ENCODE measurements around the gene C7orf57.
"Not testable (repeated sequence)": the region's sequence is repeated elsewhere in the genome, so short reads cannot be mapped to it uniquely, and the experiment has no call there.

Gene C7orf57

DNA sequence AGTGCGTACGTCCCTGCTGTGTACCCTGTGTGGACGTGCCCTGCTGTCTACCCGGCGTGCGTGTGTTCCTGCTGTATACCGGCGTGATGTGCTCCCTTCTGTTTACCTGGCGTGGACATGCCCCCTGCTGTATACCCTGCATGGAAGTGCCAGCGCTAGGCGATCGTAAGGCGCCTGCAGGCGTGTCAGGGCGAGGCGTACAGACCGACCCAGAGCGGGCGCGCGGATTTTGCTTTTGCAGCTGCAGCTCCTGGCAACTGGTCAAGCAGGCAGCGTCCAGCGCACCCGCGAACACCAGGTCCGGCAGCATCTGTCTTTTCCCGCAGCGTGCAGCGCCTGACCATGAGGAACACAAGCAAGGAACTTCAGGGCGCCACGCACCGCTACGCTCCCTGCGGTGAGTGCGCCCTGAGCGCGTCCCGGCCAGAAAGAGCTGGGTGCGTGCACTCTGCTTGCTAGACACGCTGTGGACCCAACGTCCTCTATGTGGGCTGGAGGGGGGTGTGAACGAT, 680 bp downstream of the C7orf57 start:
- DNase-seq = no peak

DNA sequence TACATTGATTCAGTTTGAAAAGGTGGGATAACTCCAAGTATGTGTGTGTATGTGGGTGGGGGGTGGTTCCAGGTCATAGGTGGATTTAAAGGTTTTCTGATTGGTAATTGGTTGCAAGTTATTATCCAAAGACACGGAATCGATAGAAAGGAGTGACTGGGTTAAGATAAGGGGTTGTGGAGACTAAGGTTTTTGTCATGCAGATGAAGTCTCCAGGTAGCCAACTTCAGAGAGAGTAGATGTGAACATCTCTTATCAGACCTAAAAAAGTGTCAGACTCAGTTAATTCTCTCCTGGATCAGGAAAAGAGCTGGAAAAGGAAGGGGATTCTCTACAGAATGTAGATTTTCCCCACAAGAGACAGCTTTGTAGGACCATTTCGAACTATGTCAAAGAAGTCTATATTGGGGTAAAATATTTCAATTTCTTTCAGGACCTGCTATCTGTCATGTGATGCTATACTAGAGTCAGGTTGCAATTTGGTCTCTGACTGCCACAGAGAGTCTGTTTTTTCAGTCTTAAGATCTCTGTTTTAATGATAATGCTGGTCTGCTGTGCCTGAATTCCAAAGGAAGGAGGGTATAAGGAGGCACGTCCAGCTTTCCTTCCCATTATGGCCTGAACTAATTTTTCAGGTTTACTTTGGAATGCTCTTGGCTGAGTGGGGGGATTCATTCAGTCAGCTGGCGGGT, 3.6 kb downstream of the C7orf57 start:
- no peak for DNase-seq

DNA sequence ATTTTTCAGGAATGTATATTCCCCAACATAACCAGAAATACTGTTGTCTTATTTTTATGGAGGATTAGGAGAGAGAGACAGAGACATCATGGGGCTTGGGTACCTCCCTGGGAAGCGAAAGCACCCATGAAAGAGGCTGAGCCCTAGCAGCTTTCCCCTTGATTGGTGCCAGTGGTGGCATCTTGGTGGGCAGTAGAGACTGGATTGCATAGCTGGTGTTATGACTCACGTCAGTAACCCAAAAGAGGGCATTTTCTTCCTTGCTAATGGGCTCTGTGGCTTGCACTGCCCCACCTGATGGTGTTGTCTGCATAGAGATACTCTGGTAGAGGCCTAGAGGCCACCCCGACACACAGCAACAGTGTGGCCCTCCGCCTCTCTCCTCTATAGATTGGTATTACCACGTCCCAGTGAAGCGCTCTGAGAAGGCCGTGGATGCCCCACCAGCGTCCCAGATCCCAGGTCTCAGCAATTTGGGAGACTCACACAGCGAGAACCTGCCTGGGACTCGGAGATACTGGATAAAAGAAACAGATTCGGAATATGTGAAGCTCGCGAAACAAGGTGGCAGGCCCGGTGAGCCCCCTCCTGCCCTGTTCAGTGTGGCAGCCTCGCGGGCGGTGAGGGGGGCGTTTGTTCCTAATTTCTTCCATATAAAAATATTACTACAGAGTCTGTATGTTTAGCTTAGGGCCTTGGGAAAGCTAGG, 5.8 kb downstream of the C7orf57 start:
- peak; percentile 32 for DNase-seq

DNA sequence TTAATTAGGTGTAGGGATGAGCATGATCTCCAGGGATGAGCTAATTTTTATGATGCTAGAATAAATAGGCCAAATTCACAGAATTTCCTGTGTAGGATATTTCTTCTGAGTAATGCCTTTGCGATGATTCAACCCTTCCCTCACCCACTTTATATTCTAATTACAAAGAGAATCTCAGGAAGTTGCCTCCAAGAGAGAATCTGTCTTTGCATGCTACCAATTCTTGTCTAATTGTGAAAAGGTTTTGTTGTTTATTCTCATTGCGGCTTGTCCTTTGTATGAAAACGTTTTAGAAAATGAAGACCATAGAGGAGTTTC, 6.3 kb downstream of the C7orf57 start:
- DNase-seq = peak; percentile 81

DNA sequence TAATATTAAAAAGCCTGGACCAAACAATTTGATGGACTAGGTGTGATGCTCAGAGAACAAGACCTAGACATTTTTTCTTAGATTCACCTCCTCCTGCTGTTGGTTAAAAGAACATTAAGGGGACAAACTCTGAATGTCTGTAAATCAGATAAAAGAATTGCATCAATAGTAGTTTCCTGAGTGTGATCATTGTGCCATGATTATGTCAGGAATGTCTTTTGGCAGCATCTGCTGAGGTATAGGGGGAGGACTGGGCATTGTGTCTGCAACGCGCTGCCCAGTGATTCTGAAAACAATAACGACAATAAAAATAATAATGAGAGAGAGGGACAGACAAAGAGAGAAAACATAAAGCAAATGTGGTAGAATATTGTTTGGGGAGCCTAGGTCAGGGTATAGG, 6.9 kb downstream of the C7orf57 start:
- DNase-seq = peak; percentile 42

DNA sequence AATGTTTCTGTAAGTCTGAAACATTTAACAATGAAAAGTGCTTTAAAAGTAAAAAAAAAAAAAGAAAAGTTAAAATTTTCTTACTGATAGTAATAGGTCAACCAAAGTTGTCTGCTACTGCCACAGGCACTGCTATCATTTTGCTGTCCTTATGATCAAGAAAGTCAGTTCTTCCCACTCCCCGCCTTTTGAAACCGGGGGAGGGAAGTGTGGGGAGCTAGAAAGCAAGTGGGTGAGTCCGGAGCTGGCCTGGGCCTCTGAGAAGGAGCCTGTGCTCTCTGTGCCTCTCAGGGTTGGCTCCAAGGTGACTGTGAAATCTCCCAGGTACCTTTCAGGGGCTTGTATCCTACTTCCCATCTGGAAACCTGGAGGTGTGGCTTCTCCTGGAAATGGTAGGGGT, 7.3 kb downstream of the C7orf57 start:
- DNase-seq = no peak

DNA sequence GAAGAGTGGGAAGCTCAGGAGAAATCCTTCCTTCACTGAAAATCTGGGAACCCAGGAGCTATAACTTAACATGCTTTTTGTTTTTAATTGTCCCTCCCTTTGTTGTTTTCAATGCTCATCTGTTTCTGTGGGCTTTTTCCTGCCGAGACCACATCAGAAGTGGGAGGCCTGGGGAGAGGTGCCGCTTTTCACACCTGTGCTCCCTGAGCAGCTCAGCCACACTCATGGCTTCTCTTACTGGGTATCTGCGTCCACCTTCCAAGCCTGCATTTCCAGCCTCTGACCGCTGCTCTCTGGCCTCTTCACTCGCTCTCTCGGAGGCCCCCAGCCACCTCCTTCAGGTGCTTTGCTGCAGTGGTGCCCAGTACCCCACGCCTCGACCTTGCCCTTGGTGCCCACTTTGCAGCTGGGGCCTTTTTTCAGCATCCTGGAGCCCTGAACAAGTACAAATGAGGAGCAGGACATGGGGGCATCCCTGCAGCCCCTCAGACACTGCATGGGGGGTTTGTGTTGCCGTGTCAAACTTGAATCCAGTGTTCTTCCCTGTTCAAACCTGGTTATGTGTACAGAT, 9.9 kb downstream of the C7orf57 start:
- no peak for DNase-seq

DNA sequence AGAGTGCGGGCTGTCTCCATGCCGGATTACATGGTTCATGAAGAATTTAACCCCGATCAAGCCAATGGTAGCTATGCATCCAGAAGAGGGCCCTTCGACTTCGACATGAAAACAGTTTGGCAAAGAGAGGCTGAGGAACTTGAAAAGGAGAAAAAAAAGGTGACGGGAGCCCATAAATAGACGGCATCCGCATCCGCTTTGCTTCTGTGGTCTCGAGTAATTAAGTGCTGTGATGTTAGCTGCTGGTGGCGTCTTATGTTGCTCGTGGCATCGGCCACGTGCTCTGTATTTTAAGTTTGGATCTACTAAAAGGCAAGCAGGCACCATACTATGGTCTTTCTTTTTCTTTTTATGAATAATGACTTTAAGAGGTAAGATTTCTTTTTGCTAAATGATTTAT, 11.1 kb downstream of the C7orf57 start:
- DNase-seq = no peak

DNA sequence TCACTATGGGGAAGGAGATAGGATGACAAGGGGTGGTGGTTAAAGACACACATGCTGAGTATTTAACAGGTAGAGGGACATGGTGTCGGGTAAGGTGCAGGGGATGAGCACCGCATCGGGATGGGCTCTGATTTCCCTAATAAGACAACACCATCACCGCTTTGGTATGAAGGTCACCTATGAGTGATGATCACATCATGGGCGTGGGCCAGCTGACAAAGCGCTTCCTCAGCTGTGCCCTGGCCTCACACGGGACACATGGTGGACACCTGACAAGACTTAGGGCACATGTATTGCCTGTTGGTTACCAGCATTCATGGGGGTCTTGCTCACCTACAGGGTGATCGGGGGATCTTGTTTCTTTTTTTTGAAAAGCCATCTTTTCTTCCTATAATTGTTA, 12.8 kb downstream of the C7orf57 start:
- no peak for DNase-seq

DNA sequence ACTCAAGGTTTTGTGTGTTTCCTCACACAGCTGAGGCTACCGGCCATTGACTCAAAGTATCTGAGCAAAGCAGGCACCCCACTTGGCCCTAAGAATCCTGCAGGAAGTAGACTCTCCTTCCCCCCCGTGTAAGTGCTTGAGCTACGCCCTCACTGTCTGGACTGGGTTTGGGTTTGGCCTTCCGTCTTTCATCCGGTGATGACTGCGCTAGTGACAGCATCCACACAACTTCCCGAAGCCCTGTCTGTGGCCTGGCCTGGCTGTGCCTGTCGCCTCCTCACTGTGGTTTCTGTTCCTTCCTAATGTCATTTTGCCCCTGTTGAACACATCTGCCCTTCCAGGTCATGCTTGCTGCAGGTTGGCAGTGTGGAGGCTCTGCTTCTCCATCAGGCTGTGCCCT, 14.5 kb downstream of the C7orf57 start:
- DNase-seq = no peak

DNA sequence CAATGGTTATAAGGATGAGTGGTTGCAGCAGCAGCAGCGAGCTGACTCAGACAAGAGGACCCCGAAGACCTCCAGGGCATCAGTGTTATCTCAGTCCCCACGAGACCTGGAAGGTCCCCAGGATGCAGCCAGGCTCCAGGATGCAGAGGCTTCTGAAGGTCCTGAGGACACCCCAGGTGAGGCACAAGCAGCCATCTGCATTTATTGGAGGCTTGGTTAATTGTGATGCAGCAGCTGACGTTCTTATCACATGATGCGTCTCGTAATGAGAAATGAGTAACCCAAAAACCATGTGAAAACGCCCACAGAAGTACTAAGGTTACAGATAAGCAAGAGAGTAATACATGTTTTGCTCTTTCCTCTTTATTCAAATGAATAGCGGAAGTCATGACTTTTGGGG, 17.4 kb downstream of the C7orf57 start:
- no peak for DNase-seq

DNA sequence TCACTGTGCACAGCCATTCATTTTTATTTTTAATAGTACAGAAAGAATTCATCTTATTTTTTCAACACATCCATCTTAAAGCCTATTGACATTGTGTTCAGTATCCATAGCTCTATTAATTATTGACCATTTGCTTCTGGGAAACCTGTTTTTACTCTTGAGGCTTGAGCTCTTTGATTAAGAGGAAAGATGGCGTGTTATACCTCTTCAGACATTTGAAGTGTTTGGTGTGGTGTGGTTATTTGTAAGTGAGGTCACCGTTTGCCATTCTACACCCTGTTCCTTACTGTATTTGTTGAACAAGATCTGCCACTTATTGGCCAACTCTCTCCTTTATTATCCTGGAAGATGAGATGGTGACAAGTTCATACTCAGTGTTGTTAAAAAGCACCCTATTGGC, 18.4 kb downstream of the C7orf57 start:
- DNase-seq = no peak

DNA sequence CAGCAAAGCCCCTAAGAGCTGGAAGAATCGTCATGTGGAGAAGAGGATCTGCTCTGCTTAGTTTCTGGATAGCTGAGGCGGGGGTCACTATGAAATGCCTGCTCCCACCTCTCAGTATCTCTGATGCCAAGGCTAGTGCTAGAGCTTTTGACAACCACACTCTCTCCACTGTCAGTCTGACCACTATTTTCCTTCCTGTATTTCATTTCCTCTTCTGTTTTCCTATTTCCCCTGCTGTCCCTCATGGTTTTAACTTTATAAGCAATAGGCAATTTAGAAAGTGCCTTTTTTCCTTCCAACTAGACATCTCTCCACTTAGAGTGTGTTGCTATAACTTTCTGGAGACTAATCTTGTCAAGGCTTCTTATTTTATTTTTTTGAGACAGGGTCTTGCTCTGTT, 23.6 kb downstream of the C7orf57 start:
- DNase-seq = no peak

DNA sequence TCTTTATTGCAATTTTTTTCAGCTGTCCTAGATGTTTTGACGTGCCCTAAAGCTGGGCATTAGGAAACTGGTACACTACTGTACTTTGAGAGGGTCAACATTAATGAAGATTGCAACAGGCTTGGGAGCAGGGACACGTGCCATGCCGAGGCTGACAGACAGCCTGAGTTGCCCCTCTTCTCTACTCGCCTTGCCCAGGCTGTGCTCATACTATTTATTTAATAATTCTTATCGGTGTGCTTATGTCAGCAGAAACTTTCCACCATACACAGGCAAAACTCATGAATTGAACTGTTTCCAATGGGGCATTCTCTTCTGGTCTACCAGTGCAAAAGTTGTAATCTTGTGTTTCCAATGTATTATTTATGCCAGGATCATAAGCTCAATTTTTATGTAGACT, 24.4 kb downstream of the C7orf57 start:
- no peak for DNase-seq

DNA sequence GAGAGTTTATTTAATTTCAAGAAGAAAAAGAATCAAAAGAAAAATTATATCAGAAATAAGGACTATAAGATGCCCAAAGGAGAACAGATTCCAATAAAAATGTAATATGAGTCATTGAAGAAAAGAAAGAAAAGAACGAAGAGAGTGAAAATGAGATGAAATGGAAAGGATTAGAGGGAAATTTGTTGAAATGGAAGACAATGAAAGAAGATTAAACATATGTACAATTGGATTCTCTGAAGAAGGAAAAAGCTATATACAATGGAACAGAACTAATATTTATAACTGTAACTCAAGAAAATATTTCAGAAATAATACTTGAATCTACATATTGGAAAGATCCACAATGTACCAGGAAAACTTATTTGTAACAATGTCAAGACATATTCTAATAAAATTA, 28.6 kb downstream of the C7orf57 start:
- no peak for DNase-seq

DNA sequence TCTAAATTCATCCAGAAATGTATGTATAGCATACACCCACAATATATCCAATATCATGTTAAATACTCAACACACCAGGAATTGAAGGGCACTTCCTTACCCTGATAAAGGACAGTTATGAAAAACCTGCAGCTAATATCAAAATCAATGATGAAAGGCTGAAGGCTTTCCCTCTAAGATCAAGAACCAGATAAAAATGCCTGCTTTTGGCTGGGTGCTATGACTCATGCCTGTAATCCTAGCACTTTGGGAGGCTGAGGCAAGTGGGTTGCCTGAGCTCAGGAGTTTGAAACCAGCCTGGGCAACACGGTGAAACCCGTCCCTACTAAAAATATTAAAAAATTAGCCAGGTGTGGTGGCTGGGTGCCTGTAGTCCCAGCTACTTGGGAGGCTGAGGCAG, 32.1 kb downstream of the C7orf57 start:
- DNase-seq = no peak

DNA sequence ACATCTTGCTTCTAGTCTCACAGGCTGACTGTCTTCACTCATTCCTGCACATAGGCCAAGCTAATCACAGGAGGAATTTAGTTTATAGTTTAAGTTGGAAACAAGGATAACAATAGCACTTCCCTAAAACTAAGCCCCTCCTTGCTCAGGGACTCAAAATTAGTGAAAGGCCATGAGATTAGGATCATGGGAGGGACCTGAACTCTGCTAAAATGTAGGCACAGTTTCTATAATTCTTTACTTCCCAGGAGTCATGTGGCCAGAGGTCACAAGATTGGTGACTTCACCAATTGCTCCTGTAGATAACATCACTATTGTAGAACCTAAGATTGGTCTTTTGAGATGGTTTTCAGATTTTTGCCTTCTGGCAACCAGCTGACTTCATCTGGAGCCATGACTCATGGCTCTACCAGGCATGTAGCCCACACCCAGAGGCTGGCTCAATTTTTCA, 38.9 kb downstream of the C7orf57 start:
- DNase-seq = no peak

DNA sequence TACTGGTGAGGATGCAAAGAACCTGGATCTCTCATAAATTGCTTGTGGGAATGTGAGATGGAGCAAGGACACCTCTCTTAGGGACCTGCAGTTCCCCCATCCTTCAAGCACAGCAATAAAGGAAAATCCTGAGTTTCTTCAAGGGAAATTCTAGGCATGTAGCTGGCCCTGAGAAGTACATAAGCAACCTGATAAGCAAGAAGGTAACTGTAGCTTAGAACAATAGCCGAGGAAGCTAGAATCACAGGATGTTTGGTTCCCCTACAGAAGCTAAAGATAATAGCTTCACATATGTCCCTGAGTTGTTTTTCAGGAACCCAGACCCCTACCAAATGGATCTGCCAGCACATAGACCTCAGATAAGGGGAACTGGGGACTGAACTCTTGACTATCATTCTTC, 42.1 kb downstream of the C7orf57 start:
- no peak for DNase-seq

DNA sequence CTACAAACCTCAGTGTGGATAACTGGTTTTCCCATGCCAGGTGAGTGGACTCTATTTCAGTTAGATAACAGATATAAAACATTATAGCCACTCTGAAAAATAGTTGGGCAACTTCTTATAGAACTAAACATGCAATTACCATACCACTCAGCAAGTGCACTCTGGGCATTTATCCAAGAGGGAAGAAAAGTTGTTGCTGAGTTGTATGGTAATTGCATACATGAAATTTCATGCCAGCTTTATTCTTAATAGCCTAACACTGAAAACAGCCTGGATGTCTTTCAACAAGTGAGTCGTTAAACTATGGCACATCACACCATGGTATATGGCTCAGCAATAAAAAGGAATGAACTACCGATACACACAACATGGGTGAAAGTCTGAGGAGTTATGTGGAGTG, 43.1 kb downstream of the C7orf57 start:
- DNase-seq = no peak

DNA sequence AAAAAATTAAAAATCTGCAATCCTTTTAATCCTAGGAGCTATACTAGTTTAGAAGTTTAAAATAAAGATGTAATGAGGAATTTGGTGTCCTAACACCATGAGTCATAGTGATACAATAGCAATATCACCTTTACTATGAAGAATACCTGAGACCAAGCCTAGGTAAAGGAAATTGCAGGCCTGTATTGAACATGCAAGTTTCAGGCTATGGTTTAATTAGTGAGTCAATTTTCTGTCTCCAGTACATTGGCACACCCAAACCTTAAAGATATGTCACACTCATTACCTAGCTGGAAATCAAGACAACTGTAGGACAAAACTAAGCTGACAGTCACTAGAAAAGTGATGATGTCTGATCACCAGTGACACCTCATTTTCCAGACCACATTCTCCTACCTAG, 47.0 kb downstream of the C7orf57 start:
- not testable (repeated sequence) for DNase-seq

DNA sequence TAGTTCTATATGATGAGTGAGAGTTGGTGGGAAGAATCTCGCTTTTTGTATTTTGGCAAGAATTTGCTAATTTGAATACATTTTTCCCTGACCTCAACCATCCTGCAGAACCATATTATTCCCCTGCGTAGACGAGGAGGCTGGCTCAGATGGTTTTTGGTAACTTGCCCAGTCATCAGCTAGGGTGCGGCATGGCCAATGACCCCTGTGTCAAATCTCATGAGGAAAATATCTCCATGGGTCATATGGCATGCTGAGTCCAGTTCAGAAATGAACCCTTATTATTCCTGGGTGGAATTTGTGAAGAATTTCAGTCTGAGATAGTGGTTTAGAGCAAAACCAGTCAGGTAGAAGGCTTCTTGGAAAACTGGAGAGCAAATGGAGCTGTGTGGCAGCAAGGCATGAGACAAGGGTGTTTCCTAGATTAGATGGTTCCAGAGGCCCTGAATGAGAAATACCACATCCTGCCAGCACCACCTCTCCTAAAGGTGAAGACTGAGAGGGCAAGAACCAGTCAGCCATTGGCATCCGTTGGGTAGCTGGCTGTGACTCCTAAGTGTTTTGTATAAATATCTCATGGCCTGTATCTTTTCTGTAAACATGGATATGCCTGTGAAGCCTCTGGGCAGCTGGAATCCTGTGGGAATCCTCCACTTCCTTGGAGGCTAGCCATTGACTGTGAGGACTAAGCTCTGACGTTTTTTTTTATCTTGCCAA, 47.9 kb downstream of the C7orf57 start:
- DNase-seq = peak; percentile 76

DNA sequence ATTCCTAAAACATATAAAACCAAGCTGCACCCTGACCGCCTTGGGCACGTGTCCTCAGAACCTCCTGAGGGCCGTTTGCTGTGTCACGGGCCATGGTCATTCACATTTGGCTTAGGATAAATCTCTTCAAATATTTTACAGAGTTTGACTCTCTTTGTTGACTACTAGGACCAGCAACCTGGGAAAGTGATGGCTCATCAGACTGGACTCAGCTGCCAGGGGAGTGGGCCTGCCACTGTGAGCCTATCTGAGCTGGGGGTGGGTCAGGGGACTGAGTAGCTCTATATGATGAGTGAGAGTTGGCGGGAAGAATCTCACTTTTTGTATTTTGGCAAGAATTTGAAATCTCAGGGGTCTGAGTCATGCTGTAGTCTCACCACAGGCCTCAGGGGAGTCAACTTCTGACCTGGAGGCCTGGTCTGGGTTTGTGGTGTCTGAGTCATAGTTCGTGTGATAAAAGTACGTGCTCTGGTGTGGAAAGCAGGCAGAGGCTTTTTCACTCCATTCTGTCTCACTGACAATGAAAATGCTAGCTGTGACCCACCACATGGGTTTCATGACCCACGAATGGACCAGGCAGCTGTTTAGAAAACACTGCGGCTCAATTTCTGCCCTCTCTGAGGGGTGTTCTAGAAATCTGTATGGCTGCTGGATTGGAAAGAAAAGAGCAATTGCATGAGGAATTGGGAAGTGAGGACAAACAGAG, 49.5 kb downstream of the C7orf57 start:
- DNase-seq = peak; percentile 99

DNA sequence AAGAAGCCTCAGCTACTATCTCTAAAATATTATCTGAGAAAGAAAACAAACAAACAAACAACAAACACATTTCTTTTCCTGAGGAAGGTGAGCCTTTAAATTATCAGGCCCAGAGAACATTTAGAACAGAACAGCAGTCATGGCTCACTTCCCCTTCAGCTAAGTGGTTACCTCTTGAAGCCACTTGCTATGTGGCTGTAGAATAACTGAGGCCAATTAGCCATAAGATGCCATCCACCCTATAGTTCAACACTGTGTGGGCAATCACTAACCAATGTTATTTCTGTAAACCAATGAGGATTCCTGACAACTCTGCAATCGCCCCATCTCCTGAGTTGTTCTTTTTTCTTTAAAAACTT, 50.1 kb downstream of the C7orf57 start:
- no peak for DNase-seq
